Activated CD8-positive, alpha-beta memory T cell treated with anti-CD3 and anti-CD28 coated beads for 48 hours (primary cell): ENCODE data around the gene SERINC5.
"Not testable (repeated sequence)": the region's sequence is repeated elsewhere in the genome, so short reads cannot be mapped to it uniquely, and the experiment has no call there.

ENCODE experiments used
- DNase-seq, 3 experiments: peaks; one replicate each; pipeline ENCODE4 v3.0.0-alpha.2; 2020; ENCODE audit warnings: low read depth in 2 of 3, low spot score in 2 of 3

Gene SERINC5

DNA sequence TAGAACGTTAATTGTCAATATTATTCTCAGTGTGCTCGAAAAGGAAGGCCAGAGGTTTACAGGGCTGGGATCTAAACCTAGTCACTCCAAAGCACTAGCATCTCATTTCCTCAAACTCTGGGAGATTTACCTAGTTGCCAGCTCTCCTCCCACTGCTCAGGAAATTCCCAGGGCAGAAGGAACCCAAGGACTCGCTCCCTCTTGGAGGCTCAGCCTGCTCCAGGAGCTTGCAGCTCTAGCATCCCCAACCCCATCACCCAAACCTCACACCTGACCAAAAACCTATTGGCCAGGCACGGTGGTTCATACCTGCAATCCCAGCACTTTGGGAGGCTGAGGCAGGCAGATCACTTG is 26.0 kb downstream of the SERINC5 start:
- no peak for DNase-seq

- no peak for DNase-seq
These were observed 27.8 kb downstream of the SERINC5 start for GRCh38 chr5:80227979-80228596.

DNA sequence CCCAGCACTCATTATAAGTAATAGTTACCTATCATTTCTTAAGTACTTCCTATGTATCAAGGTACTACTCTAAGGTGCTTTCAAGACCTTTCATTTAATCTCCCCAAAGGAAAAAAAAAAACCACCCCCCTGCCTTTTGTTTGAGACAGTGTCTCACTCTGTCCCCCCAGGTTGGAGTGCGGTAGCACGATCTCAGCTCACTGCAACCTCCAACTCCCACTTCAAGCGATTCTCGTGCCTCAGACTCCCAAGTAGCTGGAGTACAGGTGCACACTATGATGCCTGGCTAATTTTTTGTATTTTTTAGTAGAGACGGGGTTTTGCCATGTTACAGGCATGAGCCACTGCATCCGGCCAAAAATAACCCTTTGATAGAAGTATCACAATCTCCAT is 29.9 kb downstream of the SERINC5 start:
- DNase-seq = no peak

DNA sequence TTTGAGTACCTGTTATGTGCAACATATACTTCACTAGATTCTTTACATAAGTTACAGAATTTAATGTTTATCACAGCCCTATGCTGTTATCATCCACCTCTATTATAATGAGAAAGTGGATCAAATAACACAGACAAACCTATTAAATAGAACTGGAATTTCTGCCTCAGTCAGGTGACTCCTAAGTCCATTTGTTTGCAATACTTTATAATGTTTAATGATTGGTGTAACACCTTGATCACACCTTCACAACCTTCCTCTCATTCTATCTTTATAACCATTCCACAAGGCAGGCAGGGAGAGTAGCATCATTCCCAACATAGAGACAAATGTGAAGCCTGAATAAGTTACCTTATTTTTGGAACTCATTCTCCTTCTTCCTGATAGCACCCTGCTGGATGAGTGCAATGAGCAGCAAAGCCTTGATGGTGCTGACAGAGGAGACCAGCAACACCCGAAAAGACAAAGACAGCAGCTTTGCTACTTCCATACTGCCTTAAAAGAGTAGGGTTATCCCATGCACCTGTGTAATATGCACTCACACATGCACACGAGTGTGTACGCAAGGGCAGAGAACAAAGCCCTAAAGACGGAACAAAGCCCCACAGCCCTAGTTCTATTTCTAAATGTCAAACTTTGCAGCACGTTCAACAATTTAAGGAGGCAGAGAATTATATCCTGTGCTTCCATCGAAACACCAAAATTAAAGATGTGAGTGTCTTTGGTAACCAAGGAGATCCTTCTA is 30.5 kb downstream of the SERINC5 start:
- DNase-seq = no peak

GRCh38 chr5:80223561-80223960 is 32.3 kb downstream of the SERINC5 start:
- no peak for DNase-seq

DNA sequence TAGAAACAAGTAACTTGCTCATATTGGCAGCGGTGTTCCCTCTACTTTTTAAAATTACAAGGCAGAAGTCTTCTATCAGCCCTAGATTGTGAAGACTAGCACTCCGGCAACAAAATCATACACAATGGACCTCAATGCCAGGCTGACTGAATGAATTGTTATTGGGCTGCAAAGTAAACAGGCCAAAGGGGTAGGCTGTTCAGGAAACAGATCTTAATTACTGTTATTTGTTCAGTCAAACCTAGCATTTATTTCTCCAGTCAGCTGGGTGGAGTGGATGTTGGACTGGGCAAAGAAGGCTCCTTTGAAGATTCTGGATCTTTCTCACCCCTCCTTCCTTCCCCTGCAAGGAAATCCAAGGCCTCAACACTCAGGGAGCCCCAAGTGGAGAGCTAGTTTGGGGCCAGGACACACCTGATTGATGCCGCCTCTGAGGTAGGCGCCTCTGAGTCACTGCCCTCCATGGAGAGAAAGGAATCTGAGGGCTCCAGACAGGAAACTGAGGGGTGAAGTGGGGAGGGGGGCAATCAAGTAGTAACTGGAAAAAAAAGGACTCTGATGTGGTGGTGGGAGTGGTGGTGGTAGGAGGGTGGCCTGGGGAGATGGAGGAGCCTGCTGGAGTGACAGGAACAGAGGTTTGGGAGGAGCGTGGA is 35.5 kb downstream of the SERINC5 start:
- DNase-seq = no peak

DNA sequence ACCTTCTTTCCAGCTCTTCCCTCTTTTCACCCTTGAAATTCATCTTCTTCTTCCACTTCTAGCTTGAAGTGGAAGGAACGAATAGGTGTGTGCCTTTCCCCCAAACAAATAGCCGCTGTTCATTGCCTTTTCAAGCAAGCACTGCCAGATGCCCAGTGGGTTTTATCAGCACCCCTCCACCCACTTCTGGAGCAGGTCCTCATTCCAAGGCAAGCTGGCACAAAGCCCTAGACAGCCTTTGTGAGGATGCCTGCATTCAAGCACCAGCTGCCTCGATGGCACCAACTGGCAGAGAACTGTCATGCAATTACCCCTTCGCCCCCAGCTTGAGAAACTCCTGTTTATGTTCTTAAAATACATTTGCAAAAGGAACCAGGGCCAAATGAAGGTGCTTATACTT is 36.5 kb downstream of the SERINC5 start:
- DNase-seq = no peak

- DNase-seq = no peak
These were observed 38.2 kb downstream of the SERINC5 start for GRCh38 chr5:80217667-80218066.

DNA sequence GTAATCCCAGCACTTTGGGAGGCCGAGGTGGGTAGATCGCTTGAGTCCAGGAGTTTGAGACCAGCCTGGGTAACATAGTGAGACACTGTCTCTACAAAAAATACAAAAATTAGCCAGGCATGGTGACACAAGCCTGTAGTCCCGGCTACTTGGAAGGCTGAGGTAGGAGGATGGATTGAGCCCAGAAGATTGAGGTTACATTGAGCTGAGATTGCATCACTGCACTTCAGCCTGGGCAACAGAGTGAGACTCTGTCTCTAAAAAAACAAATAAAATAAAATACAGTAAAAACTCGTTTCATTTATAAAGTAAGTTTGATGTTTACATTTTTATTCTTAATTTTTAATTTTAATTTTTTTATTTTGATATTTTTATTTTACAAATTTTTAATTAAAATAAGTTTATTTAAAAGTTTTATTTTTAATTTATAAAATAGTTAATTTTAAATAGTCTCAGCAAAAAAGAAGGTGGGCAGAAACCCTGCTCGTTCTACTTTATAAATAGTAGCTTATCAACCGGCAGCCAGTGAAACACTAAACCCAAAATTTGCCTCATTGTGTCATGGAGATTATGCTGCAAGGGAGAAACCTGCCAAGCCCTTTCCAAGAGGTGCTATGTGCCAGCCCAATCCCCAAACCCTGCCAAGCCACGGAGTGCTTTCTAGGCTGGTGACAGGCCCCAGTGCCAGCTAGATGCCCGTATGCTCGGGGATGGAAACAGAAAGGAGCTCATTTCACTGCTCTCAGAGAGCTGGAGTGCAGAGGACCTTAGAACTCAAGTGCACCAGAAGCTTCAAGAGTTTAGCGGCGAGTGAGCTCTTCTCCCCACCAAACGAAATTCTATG is 38.9 kb downstream of the SERINC5 start:
- peak in 1 of 3 experiments; percentile 5 for DNase-seq

DNA sequence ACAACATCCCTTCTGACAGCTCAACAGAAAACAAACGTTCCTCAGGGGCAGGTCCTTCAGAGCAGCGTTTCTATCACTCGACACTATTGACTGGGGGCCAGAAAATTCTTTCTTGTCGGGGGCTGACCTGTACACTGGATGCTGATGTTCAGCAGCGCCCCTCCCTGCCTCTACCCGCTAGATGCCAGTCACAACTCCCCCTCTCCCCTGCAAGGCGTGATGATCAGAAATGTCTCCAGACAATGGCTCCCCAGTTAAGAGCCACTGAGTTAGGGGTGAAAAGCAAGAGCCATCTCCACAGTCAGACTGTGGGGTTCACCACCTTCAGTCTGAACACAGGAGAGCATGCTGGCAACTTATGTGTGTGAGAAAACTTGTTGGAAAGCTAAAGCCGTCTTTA is 39.8 kb downstream of the SERINC5 start:
- DNase-seq = no peak

DNA sequence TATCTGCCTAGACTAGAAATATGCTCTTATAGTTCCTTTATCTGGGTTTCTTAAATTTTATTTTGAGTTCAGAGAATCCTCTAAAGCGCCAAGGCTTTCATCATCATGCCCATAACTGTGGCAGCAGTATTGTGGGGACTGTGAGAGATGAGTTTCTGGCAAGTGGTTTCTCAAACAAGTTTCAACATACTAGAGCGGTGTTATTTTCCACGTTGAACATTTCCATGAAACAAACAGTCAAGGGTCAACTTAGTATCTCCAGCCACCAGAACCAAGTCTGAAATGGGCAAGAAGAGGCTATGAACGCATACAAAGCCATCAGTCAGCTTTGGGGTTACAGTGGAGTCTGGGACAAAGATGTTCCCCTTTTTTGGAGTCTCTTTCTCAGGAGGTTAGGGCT is 40.3 kb downstream of the SERINC5 start:
- no peak for DNase-seq

DNA sequence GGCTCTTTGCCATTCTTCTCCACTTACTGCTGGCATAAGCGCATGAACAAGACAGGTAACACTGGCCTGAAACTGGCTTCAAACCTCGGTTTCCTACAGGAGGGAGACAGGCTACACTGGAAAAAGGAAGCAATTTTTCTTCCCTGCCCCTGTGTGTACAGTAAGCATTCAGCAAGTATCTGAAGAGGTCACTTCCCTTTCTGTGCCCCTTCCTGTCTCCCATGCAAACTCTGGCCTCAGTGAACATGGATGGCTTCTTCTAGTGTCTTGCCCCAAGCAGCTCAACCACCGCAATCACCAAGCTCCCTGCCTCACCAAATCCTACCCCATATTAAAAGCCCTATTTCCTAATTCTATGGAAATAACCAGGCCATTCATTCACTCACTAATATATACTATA is 42.4 kb downstream of the SERINC5 start:
- DNase-seq = no peak

DNA sequence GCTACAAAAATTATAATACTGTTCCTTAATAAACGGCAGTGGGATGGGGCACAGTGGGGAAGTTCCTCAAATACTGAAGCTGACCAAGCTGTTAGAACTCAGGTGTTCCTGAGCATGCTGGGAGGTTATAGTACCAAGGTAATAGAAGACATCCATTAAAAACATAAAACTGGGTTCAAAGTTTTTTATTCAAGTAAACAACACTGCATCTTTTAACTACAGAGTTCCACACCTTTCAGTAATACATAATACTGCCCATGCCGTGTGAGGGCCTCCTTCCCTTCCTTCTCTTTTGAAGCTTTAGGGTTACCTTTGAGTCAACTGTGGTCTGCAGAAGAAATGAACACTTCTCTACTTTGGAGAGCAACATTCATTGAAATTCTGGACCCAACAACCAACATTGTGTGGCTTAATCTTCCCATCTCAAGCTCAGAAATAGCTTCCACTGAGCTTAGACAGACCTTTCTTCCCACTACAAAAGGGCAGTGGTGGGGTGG is 43.6 kb downstream of the SERINC5 start:
- DNase-seq = no peak

GRCh38 chr5:80211327-80211726 is 44.5 kb downstream of the SERINC5 start:
- no peak for DNase-seq

DNA sequence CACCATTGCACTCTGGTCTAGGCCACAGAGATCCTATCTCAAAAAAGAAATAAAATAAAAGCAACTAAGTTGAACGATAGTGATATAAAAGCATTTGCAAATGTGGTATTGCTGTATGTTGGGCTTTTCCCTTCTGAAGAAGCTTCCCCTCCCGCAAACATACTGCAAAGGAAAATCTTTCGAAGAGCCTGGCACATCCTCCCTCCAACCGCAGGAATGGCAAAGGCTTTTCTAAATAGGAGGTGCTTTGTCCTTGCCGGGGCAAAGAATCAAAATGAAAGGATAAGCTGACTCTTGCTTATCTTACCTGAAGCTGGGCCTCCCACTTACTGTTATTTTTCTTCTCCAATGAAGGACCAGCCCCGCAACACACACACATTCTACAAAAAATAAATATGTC is 45.8 kb downstream of the SERINC5 start:
- no peak for DNase-seq

DNA sequence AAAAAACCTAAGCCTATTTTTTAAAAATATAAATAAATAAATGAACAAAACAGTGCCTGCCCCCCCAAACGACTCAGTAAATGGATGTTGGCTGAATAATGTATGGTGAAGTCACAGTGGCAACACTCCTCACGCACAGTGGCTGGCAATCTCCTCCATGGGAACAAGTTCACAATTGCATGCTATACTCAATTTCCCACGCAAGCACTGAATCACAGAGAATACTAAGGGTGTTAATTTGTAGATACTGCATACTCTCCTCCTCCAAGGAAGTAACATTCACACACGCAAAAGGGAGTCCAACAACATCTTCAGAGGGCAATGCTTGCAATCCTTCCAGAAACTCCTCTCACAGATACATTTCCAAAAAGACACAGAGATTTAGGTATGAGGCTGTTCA is 47.5 kb downstream of the SERINC5 start:
- no peak for DNase-seq

GRCh38 chr5:80207832-80208231 is 48.0 kb downstream of the SERINC5 start:
- no peak for DNase-seq

- no peak for DNase-seq
These were observed 49.6 kb downstream of the SERINC5 start for GRCh38 chr5:80206282-80206681.

DNA sequence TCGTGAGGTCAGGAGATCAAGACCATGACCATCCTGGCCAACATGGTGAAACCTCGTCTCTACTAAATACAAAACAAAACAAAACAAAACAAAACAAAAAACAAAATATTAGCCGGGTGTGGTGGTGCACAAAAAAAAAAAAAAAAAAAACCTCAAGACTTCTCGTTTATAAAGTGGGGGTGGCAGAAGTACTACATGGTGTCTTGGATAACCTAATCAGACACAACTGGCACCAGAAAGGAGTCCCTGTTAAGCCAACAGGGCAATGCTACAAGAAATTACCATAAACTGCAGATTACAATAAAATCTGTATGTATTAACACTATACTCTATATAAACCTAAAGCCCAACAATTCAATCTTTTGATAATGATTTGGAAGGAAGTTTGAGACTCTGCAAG is 50.0 kb downstream of the SERINC5 start:
- DNase-seq = no peak

GRCh38 chr5:80204808-80205614 is 50.8 kb downstream of the SERINC5 start:
- no peak for DNase-seq

DNA sequence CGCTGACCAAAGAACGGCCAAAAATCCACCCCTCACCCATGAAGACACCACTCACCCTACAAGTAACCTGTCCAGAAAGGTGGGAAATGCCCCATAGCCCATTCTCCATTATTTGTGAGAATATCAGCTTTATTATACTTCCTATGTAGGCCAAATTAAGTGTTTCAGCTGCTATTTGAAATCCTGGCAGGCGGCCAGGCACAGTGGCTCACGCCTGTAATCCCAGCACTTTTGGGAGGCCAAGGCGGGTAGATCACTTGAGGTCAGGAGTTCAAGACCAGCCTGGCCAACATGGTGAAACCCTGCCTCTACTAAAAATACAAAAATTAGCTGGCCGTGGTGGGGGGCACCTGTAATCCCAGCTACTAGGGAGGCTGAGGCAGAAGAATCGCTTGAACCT is 54.1 kb downstream of the SERINC5 start:
- DNase-seq = not testable (repeated sequence)
